ENCODE data around the gene LPP.
A peak's percentile ranks its signal among the peaks of the same experiment; 100 is the strongest.

LPP gene

GRCh38 chr3:188807006-188807405 is 653.0 kb downstream of the LPP start:
- Mint-ChIP-seq H3K36me3 (ENCODE audit: low read depth) (peaks cover 51% of the 10 kb centered on the region), H3K27ac (no peak overlapping the region), H3K4me1 (ENCODE audit: low read depth) (peaks cover 5% of the 10 kb centered on the region), H3K4me3 (no peak overlapping the region), H3K9me3 (peaks cover 47% of the 10 kb centered on the region), H3K27me3 (no peaks in the 10 kb centered on the region)
- intact Hi-C loops (cut with micrococcal nuclease): no loop called here

- intact Hi-C loops (cut with micrococcal nuclease): no loop called here
- Mint-ChIP-seq H3K4me1 (ENCODE audit: low read depth) (peaks cover 24% of the 10 kb centered on the region), H3K27me3 (no peaks in the 10 kb centered on the region), H3K4me3 (no peak overlapping the region), H3K9me3 (peaks cover 28% of the 10 kb centered on the region), H3K27ac (no peak overlapping the region), H3K36me3 (ENCODE audit: low read depth) (peaks cover 31% of the 10 kb centered on the region)
Observed at GRCh38 chr3:188812198-188812597, 658.2 kb downstream of the LPP start.

- intact Hi-C loops (cut with micrococcal nuclease): no loop called here
- Mint-ChIP-seq H3K27ac (no peak overlapping the region), H3K36me3 (ENCODE audit: low read depth) (peaks cover 7% of the 10 kb centered on the region), H3K27me3 (no peaks in the 10 kb centered on the region), H3K4me1 (ENCODE audit: low read depth) (peaks cover 48% of the 10 kb centered on the region), H3K9me3 (peaks cover 4% of the 10 kb centered on the region), H3K4me3 (no peak overlapping the region)
Observed at GRCh38 chr3:188814581-188814980, 660.6 kb downstream of the LPP start.

GRCh38 chr3:188817103-188817934 is 663.4 kb downstream of the LPP start:
- Mint-ChIP-seq H3K9me3 (no peaks in the 10 kb centered on the region), H3K36me3 (ENCODE audit: low read depth) (no peaks in the 10 kb centered on the region), H3K4me3 (no peak overlapping the region), H3K27ac (no peak overlapping the region), H3K4me1 (ENCODE audit: low read depth) (peaks cover 66% of the 10 kb centered on the region), H3K27me3 (no peaks in the 10 kb centered on the region)
- intact Hi-C loops (cut with micrococcal nuclease): no loop called here

GRCh38 chr3:188817935-188818269 is 663.9 kb downstream of the LPP start:
- intact Hi-C loops (cut with micrococcal nuclease): no loop called here
- H3K27ac Mint-ChIP-seq: no peak overlapping the region
- no peaks in the 10 kb centered on the region for H3K36me3 Mint-ChIP-seq (ENCODE audit: low read depth)
- no peak overlapping the region for H3K4me3 Mint-ChIP-seq
- H3K27me3 Mint-ChIP-seq: no peaks in the 10 kb centered on the region
- no peaks in the 10 kb centered on the region for H3K9me3 Mint-ChIP-seq
- H3K4me1 Mint-ChIP-seq (ENCODE audit: low read depth): peaks cover 68% of the 10 kb centered on the region

- Mint-ChIP-seq H3K4me3 (no peak overlapping the region), H3K36me3 (ENCODE audit: low read depth) (no peaks in the 10 kb centered on the region), H3K4me1 (ENCODE audit: low read depth) (peaks cover 71% of the 10 kb centered on the region), H3K27me3 (no peaks in the 10 kb centered on the region), H3K27ac (no peak overlapping the region), H3K9me3 (no peaks in the 10 kb centered on the region)
- intact Hi-C loops (cut with micrococcal nuclease): no loop called here
Observed at GRCh38 chr3:188818282-188818681, 664.3 kb downstream of the LPP start.

GRCh38 chr3:188819939-188820338 is 666.0 kb downstream of the LPP start:
- H3K27me3 Mint-ChIP-seq: no peaks in the 10 kb centered on the region
- intact Hi-C loops (cut with micrococcal nuclease): loop anchor here (5.0 kb wide), 1 partner anchor 1078 kb away; no protein-coding TSS in a partner anchor
- H3K9me3 Mint-ChIP-seq: no peaks in the 10 kb centered on the region
- H3K4me3 Mint-ChIP-seq: no peak overlapping the region
- H3K27ac Mint-ChIP-seq: peak overlapping the region; percentile 91
- H3K4me1 Mint-ChIP-seq (ENCODE audit: low read depth): peaks cover 66% of the 10 kb centered on the region
- H3K36me3 Mint-ChIP-seq (ENCODE audit: low read depth): no peaks in the 10 kb centered on the region

- intact Hi-C loops (cut with micrococcal nuclease): loop anchor here (1.0 to 5.0 kb wide), 2 partner anchors 26 to 1080 kb away; no protein-coding TSS in a partner anchor
- Mint-ChIP-seq H3K27ac (peak overlapping the region; percentile 85), H3K27me3 (no peaks in the 10 kb centered on the region), H3K9me3 (no peaks in the 10 kb centered on the region), H3K4me3 (no peak overlapping the region), H3K36me3 (ENCODE audit: low read depth) (no peaks in the 10 kb centered on the region), H3K4me1 (ENCODE audit: low read depth) (peaks cover 75% of the 10 kb centered on the region)
Observed at GRCh38 chr3:188822004-188822403, 668.0 kb downstream of the LPP start.

- H3K36me3 Mint-ChIP-seq (ENCODE audit: low read depth): no peaks in the 10 kb centered on the region
- H3K27me3 Mint-ChIP-seq: no peaks in the 10 kb centered on the region
- intact Hi-C loops (cut with micrococcal nuclease): loop anchor here (1.0 to 5.0 kb wide), 2 partner anchors 26 to 1080 kb away; no protein-coding TSS in a partner anchor
- peak overlapping the region; percentile 85 for H3K27ac Mint-ChIP-seq
- peaks cover 73% of the 10 kb centered on the region for H3K4me1 Mint-ChIP-seq (ENCODE audit: low read depth)
- H3K4me3 Mint-ChIP-seq: no peak overlapping the region
- no peaks in the 10 kb centered on the region for H3K9me3 Mint-ChIP-seq
Observed at GRCh38 chr3:188822411-188822810, 668.5 kb downstream of the LPP start.

- Mint-ChIP-seq H3K36me3 (ENCODE audit: low read depth) (peaks cover 5% of the 10 kb centered on the region), H3K27ac (no peak overlapping the region), H3K4me3 (no peak overlapping the region), H3K27me3 (no peaks in the 10 kb centered on the region), H3K4me1 (ENCODE audit: low read depth) (peaks cover 67% of the 10 kb centered on the region), H3K9me3 (no peaks in the 10 kb centered on the region)
- intact Hi-C loops (cut with micrococcal nuclease): loop anchor here (5.0 kb wide), 1 partner anchor 1082 kb away; no protein-coding TSS in a partner anchor
Observed at GRCh38 chr3:188824566-188824965, 670.6 kb downstream of the LPP start.

GRCh38 chr3:188825901-188826300 is 671.9 kb downstream of the LPP start:
- no peak overlapping the region for H3K27ac Mint-ChIP-seq
- H3K9me3 Mint-ChIP-seq: no peaks in the 10 kb centered on the region
- no peaks in the 10 kb centered on the region for H3K27me3 Mint-ChIP-seq
- H3K4me3 Mint-ChIP-seq: no peak overlapping the region
- H3K4me1 Mint-ChIP-seq (ENCODE audit: low read depth): peaks cover 64% of the 10 kb centered on the region
- peaks cover 5% of the 10 kb centered on the region for H3K36me3 Mint-ChIP-seq (ENCODE audit: low read depth)
- intact Hi-C loops (cut with micrococcal nuclease): no loop called here

- Mint-ChIP-seq H3K27me3 (no peaks in the 10 kb centered on the region), H3K36me3 (ENCODE audit: low read depth) (peaks cover 5% of the 10 kb centered on the region), H3K4me3 (no peak overlapping the region), H3K9me3 (no peaks in the 10 kb centered on the region), H3K4me1 (ENCODE audit: low read depth) (peaks cover 66% of the 10 kb centered on the region), H3K27ac (no peak overlapping the region)
- intact Hi-C loops (cut with micrococcal nuclease): no loop called here
Observed at GRCh38 chr3:188826574-188826973, 672.6 kb downstream of the LPP start.

- Mint-ChIP-seq H3K27ac (peak overlapping the region; percentile 19), H3K4me3 (no peak overlapping the region), H3K9me3 (no peaks in the 10 kb centered on the region), H3K4me1 (ENCODE audit: low read depth) (peaks cover 61% of the 10 kb centered on the region), H3K36me3 (ENCODE audit: low read depth) (peaks cover 5% of the 10 kb centered on the region), H3K27me3 (no peaks in the 10 kb centered on the region)
- intact Hi-C loops (cut with micrococcal nuclease): no loop called here
Observed at GRCh38 chr3:188827103-188827502, 673.1 kb downstream of the LPP start.

- no peaks in the 10 kb centered on the region for H3K9me3 Mint-ChIP-seq
- peaks cover 57% of the 10 kb centered on the region for H3K4me1 Mint-ChIP-seq (ENCODE audit: low read depth)
- peaks cover 5% of the 10 kb centered on the region for H3K36me3 Mint-ChIP-seq (ENCODE audit: low read depth)
- intact Hi-C loops (cut with micrococcal nuclease): no loop called here
- H3K27ac Mint-ChIP-seq: peak overlapping the region; percentile 19
- no peaks in the 10 kb centered on the region for H3K27me3 Mint-ChIP-seq
- no peak overlapping the region for H3K4me3 Mint-ChIP-seq
Observed at GRCh38 chr3:188827576-188827975, 673.6 kb downstream of the LPP start.

- Mint-ChIP-seq H3K4me1 (ENCODE audit: low read depth) (peaks cover 53% of the 10 kb centered on the region), H3K27me3 (no peaks in the 10 kb centered on the region), H3K36me3 (ENCODE audit: low read depth) (peaks cover 6% of the 10 kb centered on the region), H3K27ac (no peak overlapping the region), H3K4me3 (no peak overlapping the region), H3K9me3 (no peaks in the 10 kb centered on the region)
- intact Hi-C loops (cut with micrococcal nuclease): no loop called here
Observed at GRCh38 chr3:188829130-188829529, 675.2 kb downstream of the LPP start.

Measured in dendritic cell treated with granulocyte-macrophage colony-stimulating factor and Interleukin-4, amounts not matched to agents 40 ng/mL and 50 ng/mL, for 4 days (primary cell).